SK-N-SH (cell line): Measurements from ENCODE around the gene CCDC192. TPM values are rescaled to one million over a fixed set of nuclear protein-coding genes. Genes with fewer than 3 reads are reported as not detected.

ENCODE experiments used
- CTCF ChIA-PET: fragments of 300-600, 350-600 bp; formaldehyde crosslinking; extraction: SDS; loops from one replicate; lab custom pipeline; 2021; lab: Yijun Ruan, JAX
- POLR2A ChIA-PET: fragments of 350-600 bp; sonication (Branson Sonifier 250); formaldehyde crosslinking; extraction: SDS; loops from one replicate; lab custom pipeline; 2020; ENCODE audit warnings: antibody characterized with exemption, inconsistent platforms; lab: Yijun Ruan, JAX
- DNase-seq: peaks from one replicate; pipeline ENCODE4 v3.0.0; 2012
- H2AFZ ChIP-seq: fragments of 200-600 bp; sonication (generic); 2 replicates; pipeline ENCODE4 v1.8.1; 2016; ENCODE audit warnings: antibody characterized with exemption, mild to moderate bottlenecking, low read depth
- H3F3A ChIP-seq: fragments of 200-600 bp; sonication (generic); replicated peaks from 2 replicates; pipeline ENCODE3; 2016; ENCODE audit warnings: antibody characterized with exemption, mild to moderate bottlenecking; ENCODE audit not compliant: insufficient read depth
- H3K27ac ChIP-seq, 2 experiments: fragments of 200-500 bp in 1 of 2; fragments of 200-600 bp in 1 of 2; sonication (Bioruptor generic) in 1 of 2; sonication (generic), shearing (Covaris generic) in 1 of 2; 2 replicates each; pipeline versions ENCODE4 v1.5.1 to v1.6.1; 2014 to 2016; ENCODE audit warnings: low read depth in 2 of 2, inconsistent platforms in 1 of 2, low read length in 1 of 2, mild to moderate bottlenecking in 1 of 2, mixed read lengths in 1 of 2
- H3K27me3 ChIP-seq: fragments of 200-600 bp; sonication (generic), shearing (Covaris generic); 2 replicates; pipeline ENCODE4 v1.6.1; 2016; ENCODE audit warnings: mixed run types; ENCODE audit not compliant: insufficient read depth
- H3K36me3 ChIP-seq, 2 experiments: fragments of 200-500 bp in 1 of 2; fragments of 200-600 bp in 1 of 2; sonication (Bioruptor generic) in 1 of 2; sonication (generic) in 1 of 2; replicated peaks in 1 of 2; 2 replicates each; pipeline versions ENCODE3 to v1.5.1; 2014 to 2016; ENCODE audit warnings: low read length in 1 of 2, mild to moderate bottlenecking in 1 of 2; ENCODE audit not compliant: insufficient read depth in 2 of 2, control insufficient read depth in 1 of 2
- H3K4me1 ChIP-seq, 2 experiments: fragments of 200-500 bp in 1 of 2; fragments of 200-600 bp in 1 of 2; sonication (Bioruptor generic) in 1 of 2; sonication (generic), shearing (Covaris generic) in 1 of 2; 2 replicates each; pipeline versions ENCODE4 v1.5.1 to v1.6.1; 2014 to 2016; ENCODE audit warnings: low read depth in 1 of 2, low read length in 1 of 2, mixed run types in 1 of 2; ENCODE audit not compliant: insufficient read depth in 2 of 2, control insufficient read depth in 1 of 2
- H3K4me2 ChIP-seq: fragments of 200-600 bp; sonication (generic), shearing (Covaris generic); 2 replicates; pipeline ENCODE4 v1.6.1; 2017; ENCODE audit warnings: mixed run types
- H3K4me3 ChIP-seq, 2 experiments: fragments of 200-500 bp in 1 of 2; fragments of 200-600 bp in 1 of 2; sonication (Bioruptor generic) in 1 of 2; sonication (generic), shearing (Covaris generic) in 1 of 2; 2 replicates each; pipeline versions ENCODE4 v1.5.1 to v1.8.1; 2014 to 2016; ENCODE audit warnings: low read depth in 2 of 2, inconsistent platforms in 1 of 2, low read length in 1 of 2, mild to moderate bottlenecking in 1 of 2, mixed read lengths in 1 of 2, moderate library complexity in 1 of 2
- H3K79me2 ChIP-seq: fragments of 200-600 bp; sonication (generic); 2 replicates; pipeline ENCODE4 v1.8.1; 2017; ENCODE audit warnings: mild to moderate bottlenecking; ENCODE audit not compliant: insufficient read depth
- H3K9ac ChIP-seq: fragments of 200-600 bp; sonication (generic); 2 replicates; pipeline ENCODE4 v1.6.1; 2017; ENCODE audit warnings: mixed run types
- H3K9me2 ChIP-seq: fragments of 200-600 bp; sonication (generic); 2 replicates; pipeline ENCODE4 v1.6.1; 2017; ENCODE audit warnings: mixed run types
- H3K9me3 ChIP-seq: fragments of 200-600 bp; sonication (generic); 2 replicates; pipeline ENCODE4 v1.6.1; 2017; ENCODE audit warnings: mixed run types, mild to moderate bottlenecking, moderate library complexity
- H4K20me1 ChIP-seq: fragments of 200-600 bp; sonication (generic); 2 replicates; pipeline ENCODE4 v1.6.1; 2017; ENCODE audit warnings: mild to moderate bottlenecking, mixed run types; ENCODE audit not compliant: insufficient read depth
- EP300 ChIP-seq, 2 experiments: IDR thresholded peaks; 2 replicates each; pipeline versions ENCODE4 v1.4.0 to v1.6.1; 2012; ENCODE audit warnings: borderline replicate concordance in 1 of 2, low read depth in 1 of 2, low read length in 1 of 2
- EZH2phosphoT487 ChIP-seq: fragments of 200-600 bp; sonication (generic); IDR thresholded peaks from 2 replicates; pipeline ENCODE4 v1.6.1; 2017; ENCODE audit warnings: low read depth, mixed run types, mild to moderate bottlenecking, antibody characterized with exemption, moderate library complexity, borderline replicate concordance
- FOXJ3 ChIP-seq: sonication (generic); formaldehyde crosslinking; IDR thresholded peaks from 2 replicates; pipeline ENCODE4 v1.5.1; 2020; ENCODE audit warnings: mild to moderate bottlenecking, missing genetic modification reagents
- FOXM1 ChIP-seq: IDR thresholded peaks from 2 replicates; pipeline ENCODE4 v1.4.0; 2012; ENCODE audit warnings: low read depth, mild to moderate bottlenecking
- GABPA ChIP-seq: IDR thresholded peaks from 2 replicates; pipeline ENCODE4 v1.4.0; 2012; ENCODE audit warnings: low read depth, mild to moderate bottlenecking
- MAX ChIP-seq: IDR thresholded peaks from 2 replicates; pipeline ENCODE4 v1.4.0; 2012; ENCODE audit warnings: low read depth
- NFIC ChIP-seq: IDR thresholded peaks from 2 replicates; pipeline ENCODE4 v1.4.0; 2012; ENCODE audit warnings: borderline replicate concordance
- PBX3 ChIP-seq: IDR thresholded peaks from 2 replicates; pipeline ENCODE4; 2012
- RCOR1 ChIP-seq: fragments of 150-350 bp; IDR thresholded peaks from 2 replicates; pipeline ENCODE4 v1.6.1; 2017; ENCODE audit warnings: antibody characterized with exemption, low read length
- REST ChIP-seq: IDR thresholded peaks from 2 replicates; pipeline ENCODE4 v1.6.1; 2012; ENCODE audit warnings: mild to moderate bottlenecking, low read depth, low read length, moderate library complexity
- RFX5 ChIP-seq: IDR thresholded peaks from 2 replicates; pipeline ENCODE4 v1.6.1; 2012; ENCODE audit warnings: mild to moderate bottlenecking, improper control_type of control experiment, low read length
- RXRA ChIP-seq: IDR thresholded peaks from 2 replicates; pipeline ENCODE4 v1.4.0; 2012; ENCODE audit warnings: low read depth, mild to moderate bottlenecking, borderline replicate concordance
- SIN3A ChIP-seq: IDR thresholded peaks from 2 replicates; pipeline ENCODE4 v1.6.1; 2012; ENCODE audit warnings: low read depth, mild to moderate bottlenecking, low read length, moderate library complexity, borderline replicate concordance
- TAF1 ChIP-seq: IDR thresholded peaks from 2 replicates; pipeline ENCODE4 v1.6.1; 2012; ENCODE audit warnings: low read depth, mild to moderate bottlenecking, low read length, moderate library complexity, borderline replicate concordance
- USF1 ChIP-seq: IDR thresholded peaks from 2 replicates; pipeline ENCODE4 v1.4.0; 2012; ENCODE audit warnings: low read depth, borderline replicate concordance
- USF2 ChIP-seq: fragments of 150-350 bp; IDR thresholded peaks from 2 replicates; pipeline ENCODE4 v1.6.1; 2017; ENCODE audit warnings: antibody characterized with exemption, low read length, low read depth, borderline replicate concordance
- YY1 ChIP-seq: IDR thresholded peaks from 2 replicates; pipeline ENCODE4 v1.4.0; 2012; ENCODE audit warnings: low read depth, mild to moderate bottlenecking
- WGBS: methylation state at CpG from one replicate; pipeline ENCODE4 v1.1.6; 2017; ENCODE audit warnings: low lambda C conversion rate; 5-methylcytosine and 5-hydroxymethylcytosine counted together
- polyA plus RNA-seq, 3 experiments: library from polyadenylated mRNA; depleted of rRNA; stranded (reverse); fragments of >200 nt; gene quantifications; 2 replicates each; pipeline ENCODE4 v1.2.3, GENCODE V29; 2012

The CCDC192 gene
- polyA plus RNA-seq, 1 of the 3 experiments (the other 2 are of a cell fraction), result not detected

GRCh38 chr5:127739807-127740384 lies 36.7 kb downstream of the CCDC192 start:
- Histone ChIP-seq H3K4me2 (no peak overlapping the region), H3K9me3 (no peaks in the 10 kb centered on the region), H3K27me3 (peaks cover 5% of the 10 kb centered on the region; the same call in 1 of the 2 replicates), H3K36me3 (no peaks in the 10 kb centered on the region), H3F3A (no peaks in the 10 kb centered on the region), H2AFZ (peak overlapping the region; percentile 63; the same call in 1 of the 2 replicates), H3K4me1 (no peaks in the 10 kb centered on the region; a peak in 1 of 4 replicates), H3K27ac (no peak overlapping the region), H3K9me2 (no peaks in the 10 kb centered on the region), H3K9ac (no peak overlapping the region), H3K79me2 (no peaks in the 10 kb centered on the region), H4K20me1 (no peaks in the 10 kb centered on the region), H3K4me3 (peak overlapping the region; percentile 20 to 35; a peak in 3 of 4 replicates)
- ChIA-PET POLR2A (no interaction called here), CTCF (interaction anchor here (1.0 kb wide), 1 partner anchor 472 kb away, joined by 3 read pairs; no protein-coding TSS in a partner anchor)
- WGBS, result 20% methylated on average over 8 of the region's 10 CpGs
- DNase-seq, result no peak
- TF ChIP-seq RXRA (no peak), USF2 (no peak), FOXJ3 (CRISPR knock-in tag) (no peak), EP300 (IDR thresholded peaks at IDR 0.05; ENCODE audit: borderline replicate concordance in 1 of 2, low read depth in 1 of 2, low read length in 1 of 2) (no peak), RCOR1 (no peak), MAX (no peak), REST (no peak), USF1 (no peak)

- H3F3A ChIP-seq, result no peaks in the 10 kb centered on the region
- H3K9ac ChIP-seq, result no peak overlapping the region
- TF ChIP-seq PBX3, result no peak
- TF ChIP-seq YY1, result no peak
- TF ChIP-seq SIN3A, result no peak
- no peak for TF ChIP-seq GABPA
- TF ChIP-seq NFIC, result no peak
- no peak for TF ChIP-seq FOXJ3 (CRISPR knock-in tag)
- TF ChIP-seq USF2, result no peak
- TF ChIP-seq TAF1, result no peak
- no peak for TF ChIP-seq RFX5
- TF ChIP-seq FOXM1, result no peak
- no peak for TF ChIP-seq EZH2phosphoT487
- no peaks in the 10 kb centered on the region for H3K36me3 ChIP-seq
- DNase-seq, result no peak
- no peak overlapping the region for H3K4me2 ChIP-seq
- no peak overlapping the region for H3K27ac ChIP-seq
- no peaks in the 10 kb centered on the region for H3K9me2 ChIP-seq
- H2AFZ ChIP-seq, result no peak overlapping the region
- peaks cover 7% of the 10 kb centered on the region; the same call in 1 of the 2 replicates for H3K27me3 ChIP-seq
- CTCF ChIA-PET, result no interaction called here
- no peaks in the 10 kb centered on the region for H3K79me2 ChIP-seq
- H3K4me1 ChIP-seq, result no peaks in the 10 kb centered on the region; a peak in 1 of 4 replicates
- POLR2A ChIA-PET, result no interaction called here
- no peak overlapping the region for H3K4me3 ChIP-seq
- H4K20me1 ChIP-seq, result no peaks in the 10 kb centered on the region
- no peaks in the 10 kb centered on the region for H3K9me3 ChIP-seq
These were observed 38.2 kb downstream of the CCDC192 start for GRCh38 chr5:127741412-127741811.
